H4 (cell line): ENCODE measurements around the gene FAM83C. TPM values are rescaled to one million over a fixed set of nuclear protein-coding genes. Genes with fewer than 3 reads are reported as not detected.

Experiments
- DNase-seq: peaks from one replicate; pipeline ENCODE4 v3.0.0-alpha.2; 2015; ENCODE audit warnings: low spot score
- total RNA-seq: library from RNA; depleted of rRNA; stranded (reverse); fragments of >200 nt; shearing (Covaris generic); gene quantifications from 2 replicates; pipeline ENCODE4 v1.2.3, GENCODE V29; 2014

The FAM83C gene
- total RNA-seq, 1 experiment from 2014 or later = not detected

DNA sequence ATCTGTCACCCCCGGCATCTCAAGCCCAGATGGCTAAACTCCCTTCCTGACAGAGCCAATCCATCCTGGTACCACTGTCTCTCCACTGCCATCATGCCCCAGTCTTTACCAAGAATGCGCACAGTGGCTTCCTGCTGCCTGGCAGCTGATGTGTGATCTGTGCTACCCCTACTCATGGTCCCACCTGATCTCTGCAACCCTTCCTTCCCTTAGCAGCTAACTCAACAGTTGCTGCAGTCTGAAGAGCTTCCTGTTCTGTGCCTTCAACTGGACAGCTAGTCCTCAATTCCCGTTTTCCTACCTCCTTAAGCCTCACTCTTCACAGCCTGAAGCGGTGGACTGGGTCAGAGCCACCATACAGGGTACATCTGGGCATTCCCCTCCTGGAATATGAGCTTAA is 7.6 kb upstream of the FAM83C start:
- no peak for DNase-seq

GRCh38 chr20:35298264-35298663 is 6.0 kb upstream of the FAM83C start:
- DNase-seq = no peak

DNA sequence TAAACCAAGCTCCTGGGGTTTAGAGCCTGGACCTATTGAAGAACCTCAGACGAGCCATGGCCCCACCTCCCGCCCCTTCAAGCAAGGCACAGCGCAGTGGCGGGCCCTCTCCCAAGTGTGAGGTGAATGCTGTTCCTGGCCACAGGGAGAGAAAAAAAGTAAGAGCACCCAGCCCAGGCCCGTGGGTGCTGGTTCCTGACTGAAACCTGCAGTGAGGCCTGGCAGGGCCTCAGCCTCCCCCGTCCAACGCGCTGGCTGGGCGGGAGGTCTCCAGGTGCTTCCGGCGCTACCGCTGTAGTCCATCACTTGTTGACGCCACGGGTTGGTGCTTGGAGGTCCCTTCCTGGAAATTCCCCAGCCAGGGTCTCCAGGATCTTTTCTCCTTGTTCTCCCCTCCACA is 5.5 kb upstream of the FAM83C start:
- DNase-seq = no peak

DNA sequence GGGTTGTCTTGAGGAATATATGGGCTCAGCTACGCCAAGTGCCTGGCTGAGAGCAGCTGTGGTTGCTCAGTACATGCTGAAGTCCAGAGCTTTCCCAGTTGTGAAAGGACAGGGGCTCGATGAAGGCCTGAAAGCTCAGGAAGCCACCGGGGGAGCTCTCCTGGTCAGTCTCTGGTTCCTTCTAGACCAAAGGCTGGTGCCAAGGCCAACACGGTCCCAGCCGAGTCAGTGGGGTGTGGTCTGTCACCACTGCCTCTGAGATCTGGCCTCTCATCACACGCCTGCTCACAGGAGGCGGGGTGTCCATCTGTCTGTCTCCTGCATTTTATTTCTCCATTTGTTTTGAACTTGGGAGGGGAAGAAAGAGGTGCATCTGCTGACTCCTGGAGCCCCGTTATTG is 4.9 kb upstream of the FAM83C start:
- DNase-seq = no peak

DNA sequence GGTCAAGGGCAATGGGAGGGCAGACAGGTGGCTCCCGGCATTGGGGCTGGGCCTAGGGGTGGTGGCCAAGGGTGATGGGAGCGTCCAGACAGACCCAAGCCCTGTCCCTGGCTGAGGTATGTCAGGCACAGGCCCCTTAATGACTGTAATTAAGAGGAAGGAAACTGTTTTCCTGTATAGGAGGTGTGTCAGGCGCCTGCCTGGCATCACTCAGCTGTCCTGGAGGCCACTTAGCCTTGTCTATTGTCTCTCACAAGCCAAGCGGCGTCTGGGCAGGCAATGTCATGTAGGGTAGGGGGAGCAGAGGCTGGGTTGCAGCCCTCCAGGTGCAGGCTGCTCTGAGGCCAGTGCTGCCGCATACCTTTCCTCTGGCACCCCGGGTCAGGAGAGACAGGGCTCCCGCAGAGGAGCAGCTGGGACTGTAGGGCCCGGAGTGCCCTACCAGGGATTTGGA is 3.9 kb upstream of the FAM83C start:
- DNase-seq = no peak

GRCh38 chr20:35295674-35296073 is 3.4 kb upstream of the FAM83C start:
- no peak for DNase-seq

GRCh38 chr20:35295058-35295457 is 2.8 kb upstream of the FAM83C start:
- DNase-seq = no peak

DNA sequence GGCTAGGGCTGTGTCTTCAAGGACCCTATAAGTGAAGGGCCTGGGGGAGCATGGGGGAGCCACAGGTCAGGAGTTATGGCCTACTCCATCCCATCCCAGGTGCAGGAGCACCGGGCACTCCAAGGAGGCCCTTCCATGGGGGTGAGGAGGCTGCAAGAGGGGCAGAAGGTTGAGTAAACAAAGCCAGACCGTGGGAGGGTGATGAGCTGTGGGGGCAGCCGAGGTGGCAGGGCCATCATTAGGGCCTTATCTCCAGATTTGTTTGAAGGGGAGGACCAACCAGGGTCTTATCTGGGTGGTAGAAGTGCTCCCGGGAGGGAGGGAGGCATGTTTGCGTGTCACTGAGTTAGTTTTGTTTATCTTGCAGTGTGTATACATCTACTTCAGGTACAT is 2.1 kb upstream of the FAM83C start:
- no peak for DNase-seq

GRCh38 chr20:35293303-35294292 is 1.4 kb upstream of the FAM83C start:
- DNase-seq = no peak

DNA sequence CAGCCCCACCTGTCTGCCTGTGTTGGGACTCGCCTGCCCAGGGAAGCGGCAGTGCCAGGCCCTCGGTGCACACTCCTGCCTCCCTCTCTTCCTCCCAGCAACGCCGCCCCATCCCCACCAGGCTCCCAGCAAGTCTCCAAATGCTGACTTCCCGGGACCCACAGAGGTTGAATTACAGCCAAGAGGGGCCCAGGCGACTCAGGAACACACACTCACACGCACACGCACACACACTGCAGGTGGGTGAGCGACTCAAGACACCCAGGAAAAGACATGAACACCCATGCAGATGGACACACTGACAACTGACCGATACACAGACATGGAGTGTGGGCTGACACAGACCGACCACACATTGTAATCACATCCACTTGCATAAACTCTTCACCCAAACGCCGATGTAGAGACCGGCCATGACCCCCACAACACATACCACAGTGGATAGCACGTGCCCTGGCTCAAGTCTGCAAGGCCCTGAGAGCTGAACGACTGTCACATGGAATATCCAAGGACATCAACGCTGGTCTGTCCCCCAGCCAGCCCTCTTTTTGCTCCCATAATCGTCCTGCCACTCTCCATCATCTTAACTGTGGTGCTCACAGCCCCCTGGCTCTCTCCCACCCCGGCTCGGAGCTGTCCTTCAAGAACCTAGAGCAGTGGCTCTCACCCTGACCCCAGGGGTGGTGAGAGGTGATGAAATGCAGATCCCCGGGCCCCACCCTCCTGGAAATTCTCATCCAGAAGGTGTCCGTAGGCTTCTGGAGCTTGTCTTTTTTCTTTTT is 470 bp upstream of the FAM83C start:
- no peak for DNase-seq

- DNase-seq = no peak
Measured at GRCh38 chr20:35290887-35291417, 1.3 kb downstream of the FAM83C start.

DNA sequence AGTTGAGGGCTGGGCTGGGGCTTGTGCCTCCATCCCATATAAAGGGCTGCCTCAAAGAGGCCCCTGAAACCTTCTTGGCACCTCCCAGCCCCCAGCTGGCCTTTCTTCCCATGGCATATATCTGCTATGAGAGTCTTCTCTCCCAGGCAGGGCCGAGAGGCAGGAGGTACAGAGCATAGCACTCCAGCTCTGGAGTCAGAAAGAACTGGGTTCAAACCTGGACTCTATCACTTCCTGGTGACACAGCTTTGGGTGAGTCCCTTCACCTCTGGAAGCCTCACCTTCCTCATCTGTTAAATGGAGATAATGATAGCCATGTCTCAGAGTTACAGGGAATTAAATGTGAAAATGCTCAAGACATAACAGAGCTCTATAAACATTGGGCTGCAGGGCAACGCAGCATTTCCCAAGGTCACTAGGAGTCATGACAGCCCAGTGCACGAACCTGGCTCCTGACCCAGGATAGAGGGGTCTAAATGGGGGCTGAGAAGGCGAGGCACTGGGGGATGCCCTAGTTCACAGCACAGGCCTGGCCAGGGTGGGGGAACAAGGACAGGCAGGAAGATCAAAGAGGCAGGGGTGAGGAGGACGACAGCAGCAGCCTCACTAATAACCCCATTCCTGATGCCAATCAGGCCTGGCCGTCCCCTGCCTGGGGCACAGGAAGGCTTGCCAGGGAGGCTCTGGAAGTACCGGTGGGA is 1.9 kb downstream of the FAM83C start:
- no peak for DNase-seq

- no peak for DNase-seq
Measured at GRCh38 chr20:35288325-35289060, 3.7 kb downstream of the FAM83C start.

- no peak for DNase-seq
Measured at GRCh38 chr20:35287509-35288324, 4.5 kb downstream of the FAM83C start.

- DNase-seq = no peak
Measured at GRCh38 chr20:35286899-35287508, 5.2 kb downstream of the FAM83C start.

DNA sequence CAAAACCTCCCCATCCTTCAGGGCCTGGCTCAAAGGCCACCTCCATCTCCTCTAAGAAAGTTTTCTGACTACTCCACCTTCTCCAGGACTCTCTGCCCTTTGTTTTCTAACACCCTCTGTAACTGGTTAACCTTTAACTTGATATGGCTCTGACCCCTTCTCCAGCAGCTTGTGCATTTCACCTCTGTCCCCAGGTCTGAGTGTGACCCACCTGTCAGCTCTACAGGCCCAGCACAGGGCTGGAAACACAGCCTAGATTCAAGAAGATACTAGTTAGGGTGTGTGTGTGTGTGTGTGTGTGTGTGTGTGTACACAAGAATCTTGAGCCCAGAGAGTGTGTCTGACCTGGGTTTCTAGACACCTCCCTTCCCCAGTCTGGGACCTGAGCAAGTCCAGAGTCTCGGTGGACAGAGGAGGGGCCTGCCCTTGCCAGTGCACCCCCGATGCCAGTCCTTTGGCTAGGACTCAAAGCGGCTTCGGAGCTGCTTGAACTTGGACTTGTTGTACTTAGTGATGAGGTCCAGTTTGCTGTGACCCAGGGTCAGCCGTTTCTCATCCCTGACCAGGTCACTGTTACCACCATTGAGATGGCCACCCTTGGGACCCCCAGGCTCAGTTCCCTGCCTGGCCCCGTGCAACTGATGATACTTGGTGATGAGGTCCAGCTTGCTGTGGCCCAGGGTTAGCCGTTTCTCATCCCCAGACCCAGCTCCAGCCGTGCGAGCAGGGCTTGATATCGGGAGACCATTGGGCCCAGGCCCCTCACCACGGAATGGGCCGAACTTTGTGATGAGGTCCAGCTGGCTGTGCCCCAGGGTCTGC is 5.9 kb downstream of the FAM83C start:
- no peak for DNase-seq

- no peak for DNase-seq
Measured at GRCh38 chr20:35285806-35286076, 6.5 kb downstream of the FAM83C start.

DNA sequence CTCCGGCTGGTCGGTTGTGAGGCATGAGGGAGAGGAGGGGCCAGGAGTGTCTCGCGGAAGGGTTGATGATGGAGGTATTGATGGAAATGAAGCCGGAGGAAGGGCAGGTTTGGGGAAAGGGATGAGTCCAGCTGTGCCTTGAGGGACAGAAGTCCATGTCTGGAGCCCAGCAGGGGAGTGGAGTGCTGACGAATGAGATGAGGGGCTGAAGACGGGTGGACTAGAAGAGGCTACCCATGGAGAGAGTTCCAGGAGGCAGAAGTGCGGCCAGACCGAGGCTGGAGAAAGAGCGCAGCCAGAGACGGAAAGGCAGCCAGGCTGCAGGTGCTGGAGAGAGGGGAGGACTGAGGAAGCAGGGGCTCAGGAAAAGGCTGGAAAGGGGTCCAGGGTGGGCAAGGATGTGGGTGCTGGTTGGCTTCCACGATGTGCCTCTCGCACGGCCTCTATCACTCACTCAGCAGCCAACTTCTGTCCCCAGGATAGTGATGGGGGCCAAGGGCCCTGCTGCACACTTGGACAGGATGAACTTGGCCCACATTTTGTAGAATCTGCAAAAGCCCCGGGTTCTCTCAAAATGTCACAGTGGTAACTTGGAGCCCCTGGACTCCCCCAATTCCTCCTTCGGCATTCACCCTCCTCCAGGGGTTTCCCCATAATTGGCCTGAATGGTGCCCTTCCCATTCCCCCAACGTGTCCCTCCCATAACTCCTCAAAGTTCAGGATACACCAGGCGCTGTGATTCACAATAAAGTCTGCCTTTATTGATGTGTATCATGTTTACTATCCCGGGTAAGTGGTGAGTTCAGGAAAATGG is 7.0 kb downstream of the FAM83C start:
- DNase-seq = no peak
